Body of pancreas (tissue), 4 donors: ENCODE results near the gene TPM2. TPM values are rescaled to one million over a fixed set of nuclear protein-coding genes. Genes with fewer than 3 reads are reported as not detected.

Experiments
- ATAC-seq: fragments of 150-250 bp; one replicate; pipeline ENCODE4 v1.9.1; 2016
- DNase-seq, 4 donors: peaks; one replicate each; pipeline ENCODE4 v3.0.0-alpha.2; 2019
- H3K27ac ChIP-seq, 4 donors: fragments of 200-600 bp; sonication (generic); 1 replicate in 3 of 4; 2 replicates in 1 of 4; pipeline versions ENCODE4 v1.5.1 to v1.6.1; 2016 to 2019; ENCODE audit warnings: mild to moderate bottlenecking in 1 of 4, mixed read lengths in 1 of 4, moderate library complexity in 1 of 4
- H3K27me3 ChIP-seq, 2 donors: fragments of 200-600 bp; sonication (generic); one replicate each; pipeline ENCODE4 v1.6.0; 2016; ENCODE audit warnings: mild to moderate bottlenecking in 1 of 2
- H3K36me3 ChIP-seq, 2 donors: fragments of 200-600 bp; sonication (generic); replicated peaks in 1 of 2; 2 replicates each; pipeline ENCODE4 v1.5.1; 2016; ENCODE audit warnings: low read depth in 2 of 2; ENCODE audit not compliant: insufficient read depth in 1 of 2
- H3K4me1 ChIP-seq: fragments of 200-600 bp; sonication (generic); one replicate; pipeline ENCODE4 v1.6.0; 2016
- H3K4me3 ChIP-seq, 2 donors: fragments of 200-600 bp; sonication (generic); 1 replicate in 1 of 2; 2 replicates in 1 of 2; pipeline ENCODE4 v1.5.1; 2016 to 2019
- H3K9me3 ChIP-seq, 3 donors: fragments of 200-600 bp; sonication (generic); 1 replicate in 2 of 3; 2 replicates in 1 of 3; pipeline ENCODE4 v1.5.1; 2016
- POLR2A ChIP-seq, 3 donors: fragments of 450-650 bp; IDR thresholded peaks; one replicate each; pipeline ENCODE4 v1.6.1; 2016; ENCODE audit warnings: antibody characterized with exemption in 3 of 3, mild to moderate bottlenecking in 2 of 3
- WGBS, 2 donors: methylation state at CpG; one replicate each; pipeline ENCODE4 v1.1.5; 2017; 5-methylcytosine and 5-hydroxymethylcytosine counted together
- intact Hi-C: fragments of 100-400 bp; cut with DNase I; formaldehyde crosslinking; loops from one replicate; pipeline ENCODE4 v1.15.1; 2023
- total RNA-seq, 2 donors: library from RNA; depleted of rRNA; stranded (reverse); fragments of >200 nt; gene quantifications; one replicate each; pipeline ENCODE4 v1.1.0, GENCODE V29; 2016
- TF ChIP-seq, protein P1 (sequence below), 7 experiments: fragments of 450-650 bp in 4 of 7; fragments of 200-600 bp in 3 of 7; sonication (generic) in 3 of 7; IDR thresholded peaks; one replicate each; pipeline ENCODE4 v1.5.1; 2016 to 2019; ENCODE audit warnings: antibody characterized with exemption in 7 of 7

Gene TPM2
- total RNA-seq, 2 donors from 2014 or later = 75.8 to 132 TPM

GRCh38 chr9:35683323-35683722 lies 6.4 kb downstream of the TPM2 start:
- WGBS, 2 donors = 76 to 81% methylated on average over 2 of the region's 2 CpGs
- no peaks in the 10 kb centered on the region for H3K9me3 ChIP-seq

GRCh38 chr9:35682520-35683315 lies 7.0 kb downstream of the TPM2 start:
- no peak for DNase-seq
- Histone ChIP-seq H3K4me1 (no peaks in the 10 kb centered on the region), H3K9me3 (no peaks in the 10 kb centered on the region), H3K27ac (no peak overlapping the region), H3K27me3 (no peaks in the 10 kb centered on the region), H3K36me3 (no peaks in the 10 kb centered on the region), H3K4me3 (no peak overlapping the region)
- no peak for ATAC-seq
- intact Hi-C loops = no loop called here
- 89% methylated on average over 10 of the region's 10 CpGs for WGBS, 2 donors
- TF ChIP-seq, protein P1, sequence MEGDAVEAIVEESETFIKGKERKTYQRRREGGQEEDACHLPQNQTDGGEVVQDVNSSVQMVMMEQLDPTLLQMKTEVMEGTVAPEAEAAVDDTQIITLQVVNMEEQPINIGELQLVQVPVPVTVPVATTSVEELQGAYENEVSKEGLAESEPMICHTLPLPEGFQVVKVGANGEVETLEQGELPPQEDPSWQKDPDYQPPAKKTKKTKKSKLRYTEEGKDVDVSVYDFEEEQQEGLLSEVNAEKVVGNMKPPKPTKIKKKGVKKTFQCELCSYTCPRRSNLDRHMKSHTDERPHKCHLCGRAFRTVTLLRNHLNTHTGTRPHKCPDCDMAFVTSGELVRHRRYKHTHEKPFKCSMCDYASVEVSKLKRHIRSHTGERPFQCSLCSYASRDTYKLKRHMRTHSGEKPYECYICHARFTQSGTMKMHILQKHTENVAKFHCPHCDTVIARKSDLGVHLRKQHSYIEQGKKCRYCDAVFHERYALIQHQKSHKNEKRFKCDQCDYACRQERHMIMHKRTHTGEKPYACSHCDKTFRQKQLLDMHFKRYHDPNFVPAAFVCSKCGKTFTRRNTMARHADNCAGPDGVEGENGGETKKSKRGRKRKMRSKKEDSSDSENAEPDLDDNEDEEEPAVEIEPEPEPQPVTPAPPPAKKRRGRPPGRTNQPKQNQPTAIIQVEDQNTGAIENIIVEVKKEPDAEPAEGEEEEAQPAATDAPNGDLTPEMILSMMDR (IDR thresholded peaks at IDR 0.05) = no peak
- no peak for TF ChIP-seq POLR2A (IDR thresholded peaks at IDR 0.05)

More at GRCh38 chr9:35683323-35683722, 6.4 kb downstream of the TPM2 start:
- intact Hi-C loops = no loop called here
- H3K27ac ChIP-seq = no peak overlapping the region
- H3K36me3 ChIP-seq = no peaks in the 10 kb centered on the region
- DNase-seq (no peak), ATAC-seq (no peak)
- H3K27me3 ChIP-seq = no peaks in the 10 kb centered on the region
- H3K4me1 ChIP-seq = no peaks in the 10 kb centered on the region
- no peak overlapping the region for H3K4me3 ChIP-seq
- TF ChIP-seq, protein P1 (IDR thresholded peaks at IDR 0.05) = no peak
- no peak for TF ChIP-seq POLR2A (IDR thresholded peaks at IDR 0.05)

- H3K27me3 ChIP-seq = no peaks in the 10 kb centered on the region
- H3K4me3 ChIP-seq = no peak overlapping the region
- H3K9me3 ChIP-seq = no peaks in the 10 kb centered on the region
- no peak overlapping the region for H3K27ac ChIP-seq
- no peak for DNase-seq
- intact Hi-C loops = no loop called here
- TF ChIP-seq POLR2A (IDR thresholded peaks at IDR 0.05) = no peak
- TF ChIP-seq, protein P1 (IDR thresholded peaks at IDR 0.05) = no peak
- WGBS, 2 donors = 88 to 90% methylated on average over 6 of the region's 6 CpGs
- H3K36me3 ChIP-seq = no peaks in the 10 kb centered on the region
- no peaks in the 10 kb centered on the region for H3K4me1 ChIP-seq
- ATAC-seq = no peak
Observed at GRCh38 chr9:35682051-35682450, 7.7 kb downstream of the TPM2 start.

GRCh38 chr9:35681341-35682002 lies 8.3 kb downstream of the TPM2 start:
- intact Hi-C loops = no loop called here
- no peak for DNase-seq
- Histone ChIP-seq H3K36me3 (no peaks in the 10 kb centered on the region), H3K4me1 (peaks cover under 1% of the 10 kb centered on the region), H3K9me3 (no peaks in the 10 kb centered on the region), H3K27ac (no peak overlapping the region), H3K27me3 (no peaks in the 10 kb centered on the region), H3K4me3 (no peak overlapping the region)
- 74% methylated on average over 3 of the region's 3 CpGs; no CpG with 5 or more reads in 1 of the 2 donors for WGBS, 2 donors
- TF ChIP-seq, protein P1 (IDR thresholded peaks at IDR 0.05) = no peak
- no peak for TF ChIP-seq POLR2A (IDR thresholded peaks at IDR 0.05)
- ATAC-seq = no peak
